GM12892 (cell line): ENCODE measurements around the gene AMHR2.

Experiments
- POLR2A ChIP-seq: IDR thresholded peaks from 2 replicates; pipeline ENCODE4 v1.6.1; 2011; ENCODE audit warnings: low read depth, low read length, control low read depth
- POLR2AphosphoS5 ChIP-seq: IDR thresholded peaks from 2 replicates; pipeline ENCODE4 v1.6.1; 2011; ENCODE audit warnings: low read depth, low read length, control low read depth

GRCh38 chr12:53413485-53414204 lies 10.0 kb upstream of the AMHR2 start:
- no peak for TF ChIP-seq POLR2A
- no peak for TF ChIP-seq POLR2AphosphoS5
